ENCODE data around the gene OTULIN. TPM values are rescaled to one million over a fixed set of nuclear protein-coding genes. Genes with fewer than 3 reads are reported as not detected.

The OTULIN gene
- total RNA-seq, 4 donors from 2014 or later: 44.8 to 155 (median 62.5) TPM

GRCh38 chr5:14742498-14742897 is 78.0 kb downstream of the OTULIN start:
- 86% methylated on average over 9 of the region's 9 CpGs for WGBS
- Histone ChIP-seq H3K4me3 (no peak overlapping the region), H3K27ac (no peak overlapping the region), H3K4me1 (no peaks in the 10 kb centered on the region), H3K36me3 (peaks cover 28% of the 10 kb centered on the region), H3K9me3 (no peaks in the 10 kb centered on the region), H3K27me3 (no peaks in the 10 kb centered on the region)
- no peak for TF ChIP-seq POLR2A (IDR thresholded peaks at IDR 0.05)
- TF ChIP-seq POLR2AphosphoS5 (IDR thresholded peaks at IDR 0.05): no peak
- no peak for TF ChIP-seq EP300 (IDR thresholded peaks at IDR 0.05)
- no peak for TF ChIP-seq CTCF (IDR thresholded peaks at IDR 0.05)
- no peak for DNase-seq (ENCODE audit: low spot score in 2 of 2)

GRCh38 chr5:14743601-14744295 is 79.2 kb downstream of the OTULIN start:
- no peak overlapping the region for H3K4me3 ChIP-seq
- 74% methylated on average over 6 of the region's 6 CpGs for WGBS
- no peaks in the 10 kb centered on the region for H3K9me3 ChIP-seq
- peaks cover 28% of the 10 kb centered on the region for H3K36me3 ChIP-seq
- DNase-seq (ENCODE audit: low spot score in 2 of 2): no peak
- H3K4me1 ChIP-seq: peaks cover 4% of the 10 kb centered on the region
- no peak for TF ChIP-seq POLR2A (IDR thresholded peaks at IDR 0.05)
- no peak for TF ChIP-seq EP300 (IDR thresholded peaks at IDR 0.05)
- no peak for TF ChIP-seq CTCF (IDR thresholded peaks at IDR 0.05)
- TF ChIP-seq POLR2AphosphoS5 (IDR thresholded peaks at IDR 0.05): no peak
- H3K27me3 ChIP-seq: no peaks in the 10 kb centered on the region
- H3K27ac ChIP-seq: no peak overlapping the region

- DNase-seq (ENCODE audit: low spot score in 2 of 2): no peak
- Histone ChIP-seq H3K4me3 (no peak overlapping the region), H3K4me1 (peaks cover 4% of the 10 kb centered on the region), H3K36me3 (peaks cover 28% of the 10 kb centered on the region), H3K9me3 (no peaks in the 10 kb centered on the region), H3K27ac (no peak overlapping the region), H3K27me3 (no peaks in the 10 kb centered on the region)
- WGBS: 87% methylated on average over 14 of the region's 14 CpGs
- TF ChIP-seq POLR2A (IDR thresholded peaks at IDR 0.05): no peak
- TF ChIP-seq CTCF (IDR thresholded peaks at IDR 0.05): no peak
- no peak for TF ChIP-seq EP300 (IDR thresholded peaks at IDR 0.05)
- no peak for TF ChIP-seq POLR2AphosphoS5 (IDR thresholded peaks at IDR 0.05)
Measured at GRCh38 chr5:14744296-14745187, 80.0 kb downstream of the OTULIN start.

- WGBS: 88% methylated on average over 5 of the region's 5 CpGs
- Histone ChIP-seq H3K9me3 (no peaks in the 10 kb centered on the region), H3K36me3 (peaks cover 33% of the 10 kb centered on the region), H3K27me3 (no peaks in the 10 kb centered on the region), H3K4me3 (no peak overlapping the region), H3K27ac (no peak overlapping the region), H3K4me1 (peaks cover 4% of the 10 kb centered on the region)
- no peak for DNase-seq (ENCODE audit: low spot score in 2 of 2)
- TF ChIP-seq POLR2AphosphoS5 (IDR thresholded peaks at IDR 0.05): no peak
- TF ChIP-seq EP300 (IDR thresholded peaks at IDR 0.05): no peak
- TF ChIP-seq POLR2A (IDR thresholded peaks at IDR 0.05): no peak
- TF ChIP-seq CTCF (IDR thresholded peaks at IDR 0.05): no peak
Measured at GRCh38 chr5:14745188-14745563, 80.7 kb downstream of the OTULIN start.

- H3K36me3 ChIP-seq: peaks cover 39% of the 10 kb centered on the region
- no peak overlapping the region for H3K4me3 ChIP-seq
- H3K9me3 ChIP-seq: no peaks in the 10 kb centered on the region
- no peaks in the 10 kb centered on the region for H3K27me3 ChIP-seq
- 97% methylated on average over 14 of the region's 14 CpGs for WGBS
- no peak for DNase-seq (ENCODE audit: low spot score in 2 of 2)
- H3K27ac ChIP-seq: no peak overlapping the region
- peaks cover 4% of the 10 kb centered on the region for H3K4me1 ChIP-seq
- TF ChIP-seq CTCF (IDR thresholded peaks at IDR 0.05) (no peak), EP300 (IDR thresholded peaks at IDR 0.05) (no peak), POLR2A (IDR thresholded peaks at IDR 0.05) (no peak), POLR2AphosphoS5 (IDR thresholded peaks at IDR 0.05) (no peak)
Measured at GRCh38 chr5:14745753-14746152, 81.2 kb downstream of the OTULIN start.
